GM10847 (cell line): ENCODE results near the gene LUZP1.

Experiments
- POLR2A ChIP-seq: IDR thresholded peaks from 2 replicates; pipeline ENCODE4 v1.6.1; 2011; ENCODE audit not compliant: insufficient read length; ENCODE audit errors: extremely low read depth

The LUZP1 gene

GRCh38 chr1:23091545-23091944 lies 77.1 kb downstream of the LUZP1 start:
- TF ChIP-seq POLR2A, result no peak

GRCh38 chr1:23090056-23090455 lies 78.6 kb downstream of the LUZP1 start:
- TF ChIP-seq POLR2A, result no peak

- TF ChIP-seq POLR2A, result no peak
Measured at GRCh38 chr1:23088027-23088426, 80.6 kb downstream of the LUZP1 start.

GRCh38 chr1:23085696-23086095 lies 83.0 kb downstream of the LUZP1 start:
- no peak for TF ChIP-seq POLR2A

GRCh38 chr1:23084880-23085279 lies 83.8 kb downstream of the LUZP1 start:
- TF ChIP-seq POLR2A, result no peak

GRCh38 chr1:23083714-23084480 lies 84.8 kb downstream of the LUZP1 start:
- no peak for TF ChIP-seq POLR2A

GRCh38 chr1:23081376-23081775 lies 87.3 kb downstream of the LUZP1 start:
- no peak for TF ChIP-seq POLR2A

GRCh38 chr1:23080885-23081284 lies 87.8 kb downstream of the LUZP1 start:
- TF ChIP-seq POLR2A, result no peak

- no peak for TF ChIP-seq POLR2A
Measured at GRCh38 chr1:23079025-23079424, 89.6 kb downstream of the LUZP1 start.

GRCh38 chr1:23074012-23074411 lies 94.6 kb downstream of the LUZP1 start:
- TF ChIP-seq POLR2A, result no peak

GRCh38 chr1:23069675-23070074 lies 99.0 kb downstream of the LUZP1 start:
- TF ChIP-seq POLR2A, result no peak

GRCh38 chr1:23069149-23069548 lies 99.5 kb downstream of the LUZP1 start:
- no peak for TF ChIP-seq POLR2A

GRCh38 chr1:23066075-23066474 lies 102.6 kb downstream of the LUZP1 start:
- no peak for TF ChIP-seq POLR2A

- TF ChIP-seq POLR2A, result no peak
Measured at GRCh38 chr1:23065385-23065784, 103.3 kb downstream of the LUZP1 start.

GRCh38 chr1:23062271-23062670 lies 106.4 kb downstream of the LUZP1 start:
- TF ChIP-seq POLR2A, result no peak

GRCh38 chr1:23057301-23057700 lies 111.4 kb downstream of the LUZP1 start:
- TF ChIP-seq POLR2A, result no peak

- TF ChIP-seq POLR2A, result no peak
Measured at GRCh38 chr1:23051290-23051909, 117.3 kb downstream of the LUZP1 start.
